HepG2 (cell line): ENCODE measurements around the gene TUBB. TPM values are rescaled to one million over a fixed set of nuclear protein-coding genes. Genes with fewer than 3 reads are reported as not detected.
A peak's percentile ranks its signal among the peaks of the same experiment; 100 is the strongest.

Experiments used
- CENPT ChIP-seq: sonication (generic); formaldehyde crosslinking; IDR thresholded peaks from 2 replicates; pipeline ENCODE4 v1.8.0; 2022; ENCODE audit warnings: low read depth, mild to moderate bottlenecking, moderate library complexity, missing genetic modification reagents
- CHD2 ChIP-seq: IDR thresholded peaks from 2 replicates; pipeline ENCODE4 v1.6.1; 2011; ENCODE audit warnings: low read depth, low read length, improper control_type of control experiment
- ELF4 ChIP-seq: sonication (generic); formaldehyde crosslinking; IDR thresholded peaks from 2 replicates; pipeline ENCODE4 v1.5.0; 2020; ENCODE audit warnings: missing genetic modification reagents, mild to moderate bottlenecking, moderate library complexity, borderline replicate concordance
- ETV6 ChIP-seq: sonication (generic); formaldehyde crosslinking; conservative IDR thresholded peaks from 2 replicates; pipeline ENCODE4 v1.4.0; 2020; ENCODE audit warnings: missing genetic modification reagents
- FOXA3 ChIP-seq: IDR thresholded peaks from 2 replicates; pipeline ENCODE4 v1.6.1; 2016; ENCODE audit warnings: missing genetic modification reagents, missing compliant biosample characterization
- FOXM1 ChIP-seq: sonication (generic); formaldehyde crosslinking; IDR thresholded peaks from 2 replicates; pipeline ENCODE4 v1.5.0; 2020; ENCODE audit warnings: missing genetic modification reagents
- GTF3A ChIP-seq: sonication (generic); formaldehyde crosslinking; conservative IDR thresholded peaks from 2 replicates; pipeline ENCODE4 v1.4.0; 2020; ENCODE audit warnings: mild to moderate bottlenecking, missing genetic modification reagents
- IRX3 ChIP-seq: sonication (generic); formaldehyde crosslinking; IDR thresholded peaks from 2 replicates; pipeline ENCODE4 v1.8.1; 2023; ENCODE audit warnings: mild to moderate bottlenecking, low read depth, missing genetic modification reagents, borderline replicate concordance
- ISL2 ChIP-seq: sonication (generic); formaldehyde crosslinking; IDR thresholded peaks from 2 replicates; pipeline ENCODE4 v1.5.0; 2020; ENCODE audit warnings: missing genetic modification reagents
- KDM3A ChIP-seq: IDR thresholded peaks from 2 replicates; pipeline ENCODE4 v1.6.1; 2018; ENCODE audit warnings: low read depth, missing compliant biosample characterization
- KDM4B ChIP-seq: sonication (generic); formaldehyde crosslinking; IDR thresholded peaks from 2 replicates; pipeline ENCODE4 v1.4.0; 2020; ENCODE audit warnings: missing genetic modification reagents
- MAX ChIP-seq: IDR thresholded peaks from 2 replicates; pipeline ENCODE4 v1.6.1; 2012; ENCODE audit warnings: inconsistent platforms
- NR1H2 ChIP-seq: sonication (generic); formaldehyde crosslinking; IDR thresholded peaks from 2 replicates; pipeline ENCODE4 v1.8.1; 2022; ENCODE audit warnings: low read depth, missing genetic modification reagents, borderline replicate concordance
- PAX8 ChIP-seq: sonication (generic); formaldehyde crosslinking; IDR thresholded peaks from 2 replicates; pipeline ENCODE4 v1.8.0; 2022; ENCODE audit warnings: mild to moderate bottlenecking, missing genetic modification reagents, borderline replicate concordance
- PCBP2 ChIP-seq: fragments of 200-400 bp; formaldehyde crosslinking; optimal IDR thresholded peaks from 2 replicates; pipeline ENCODE3; 2018; ENCODE audit warnings: low read length, low read depth; ENCODE audit not compliant: poor library complexity, severe bottlenecking
- PHF8 ChIP-seq: sonication (generic); formaldehyde crosslinking; IDR thresholded peaks from 2 replicates; pipeline ENCODE4 v1.5.0; 2020; ENCODE audit warnings: missing genetic modification reagents
- RBM22 ChIP-seq: fragments of 200-400 bp; formaldehyde crosslinking; optimal IDR thresholded peaks from 2 replicates; pipeline ENCODE3; 2017; ENCODE audit warnings: mild to moderate bottlenecking, low read length, moderate library complexity
- TAF15 ChIP-seq: fragments of 200-400 bp; formaldehyde crosslinking; IDR thresholded peaks from one replicate; pipeline ENCODE4 v1.6.1; 2018; ENCODE audit warnings: mild to moderate bottlenecking, low read depth, low read length; ENCODE audit not compliant: poor library complexity, severe bottlenecking
- TCF7L2 ChIP-seq: IDR thresholded peaks from 2 replicates; pipeline ENCODE4 v1.6.1; 2011; ENCODE audit warnings: mild to moderate bottlenecking, low read depth, low read length, moderate library complexity
- ZBTB3 ChIP-seq: sonication (generic); formaldehyde crosslinking; IDR thresholded peaks from 2 replicates; pipeline ENCODE4 v1.4.0; 2020; ENCODE audit warnings: low read depth, mild to moderate bottlenecking, moderate library complexity, missing genetic modification reagents, borderline replicate concordance
- ZNF136 ChIP-seq: sonication (generic); formaldehyde crosslinking; IDR thresholded peaks from 2 replicates; pipeline ENCODE4 v1.8.1; 2022; ENCODE audit warnings: low read depth, mild to moderate bottlenecking, moderate library complexity, missing genetic modification reagents
- ZNF557 ChIP-seq: sonication (generic); formaldehyde crosslinking; IDR thresholded peaks from 2 replicates; pipeline ENCODE4 v1.4.0; 2020; ENCODE audit warnings: missing genetic modification reagents
- ZNF768 ChIP-seq: sonication (generic); formaldehyde crosslinking; IDR thresholded peaks from 2 replicates; pipeline ENCODE4 v1.4.0; 2020; ENCODE audit warnings: missing genetic modification reagents
- ZSCAN20 ChIP-seq: sonication (generic); formaldehyde crosslinking; IDR thresholded peaks from 2 replicates; pipeline ENCODE4 v1.4.0; 2020; ENCODE audit warnings: missing genetic modification reagents, mild to moderate bottlenecking, borderline replicate concordance
- polyA plus RNA-seq, 8 experiments: library from polyadenylated mRNA; depleted of rRNA in 3 of 8; stranded (reverse) in 7 of 8; unstranded in 1 of 8; fragments of >200 nt; fragmentation: Illumina TruSeq in 4 of 8; extraction: Trizol in 4 of 8; gene quantifications; 2 replicates each; pipeline versions ENCODE4 v1.2.1 to v1.2.3, GENCODE V29; 2011 to 2016; ENCODE audit warnings: low read depth in 4 of 8, missing spikeins in 1 of 8, mixed read lengths in 1 of 8; ENCODE audit not compliant: insufficient read depth in 1 of 8
- total RNA-seq, 5 experiments: library from RNA; depleted of rRNA; stranded (reverse); fragments of >200 nt; fragmentation: Illumina TruSeq; extraction: Trizol; gene quantifications; 2 replicates each; pipeline ENCODE4 v1.2.3, GENCODE V29; 2016; ENCODE audit warnings: low read depth in 1 of 5
- TF ChIP-seq, protein P1 (sequence below): sonication (generic); formaldehyde crosslinking; IDR thresholded peaks from 2 replicates; pipeline ENCODE4 v1.4.0; 2020; ENCODE audit warnings: missing genetic modification reagents, borderline replicate concordance
- TF ChIP-seq, protein P2 (sequence below): sonication (generic); formaldehyde crosslinking; IDR thresholded peaks from 2 replicates; pipeline ENCODE4 v1.4.0; 2020; ENCODE audit warnings: missing genetic modification reagents; ENCODE audit errors: not compliant biosample characterization

Gene TUBB
- total and polyA plus RNA-seq, 2 of the 13 experiments (the other 11 are each of a cell fraction or from before 2014, with no cell fraction given) = 911 to 1,163 TPM

DNA sequence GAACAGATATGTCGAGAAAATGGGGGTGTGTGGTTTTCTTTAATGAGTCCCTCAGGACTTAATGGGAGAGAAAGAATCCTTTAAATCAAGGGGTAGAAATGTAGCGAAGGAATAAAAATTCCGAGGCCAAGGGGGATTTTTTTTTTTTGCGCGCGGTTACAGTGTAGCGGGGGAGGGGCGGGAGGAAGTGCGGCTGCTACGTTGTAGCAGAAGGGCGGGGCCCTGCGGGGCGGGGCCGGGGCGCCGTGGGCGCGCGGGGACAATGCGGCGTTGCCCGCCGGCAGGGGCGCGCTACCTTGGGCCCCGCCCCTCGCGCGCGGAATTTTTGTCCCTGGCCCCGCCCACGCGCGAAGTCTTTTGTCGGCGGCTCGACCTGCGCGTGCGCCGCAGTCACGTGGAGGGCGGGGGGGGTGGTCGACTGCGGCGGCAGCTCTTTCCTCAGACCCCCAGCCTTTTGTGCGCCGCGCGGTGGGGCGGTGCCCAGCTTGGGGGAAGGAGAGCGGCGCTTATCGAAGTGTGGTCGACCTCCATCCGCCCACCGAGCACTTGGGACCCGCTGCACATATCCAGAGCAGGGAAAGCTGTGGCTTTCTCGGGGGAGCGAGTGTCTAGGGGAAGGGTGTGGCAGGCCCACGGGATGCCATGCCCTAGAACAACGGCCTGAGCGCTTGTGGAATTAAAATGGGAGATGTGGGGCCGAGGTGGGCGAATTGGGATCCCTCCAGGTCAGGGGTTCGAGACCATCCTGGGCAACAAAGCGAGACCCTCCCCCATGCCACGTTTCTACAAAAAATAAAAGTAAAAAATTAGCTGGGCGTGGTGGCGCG, 1.3 kb downstream of the TUBB start (continued):
- TF ChIP-seq, protein P1, sequence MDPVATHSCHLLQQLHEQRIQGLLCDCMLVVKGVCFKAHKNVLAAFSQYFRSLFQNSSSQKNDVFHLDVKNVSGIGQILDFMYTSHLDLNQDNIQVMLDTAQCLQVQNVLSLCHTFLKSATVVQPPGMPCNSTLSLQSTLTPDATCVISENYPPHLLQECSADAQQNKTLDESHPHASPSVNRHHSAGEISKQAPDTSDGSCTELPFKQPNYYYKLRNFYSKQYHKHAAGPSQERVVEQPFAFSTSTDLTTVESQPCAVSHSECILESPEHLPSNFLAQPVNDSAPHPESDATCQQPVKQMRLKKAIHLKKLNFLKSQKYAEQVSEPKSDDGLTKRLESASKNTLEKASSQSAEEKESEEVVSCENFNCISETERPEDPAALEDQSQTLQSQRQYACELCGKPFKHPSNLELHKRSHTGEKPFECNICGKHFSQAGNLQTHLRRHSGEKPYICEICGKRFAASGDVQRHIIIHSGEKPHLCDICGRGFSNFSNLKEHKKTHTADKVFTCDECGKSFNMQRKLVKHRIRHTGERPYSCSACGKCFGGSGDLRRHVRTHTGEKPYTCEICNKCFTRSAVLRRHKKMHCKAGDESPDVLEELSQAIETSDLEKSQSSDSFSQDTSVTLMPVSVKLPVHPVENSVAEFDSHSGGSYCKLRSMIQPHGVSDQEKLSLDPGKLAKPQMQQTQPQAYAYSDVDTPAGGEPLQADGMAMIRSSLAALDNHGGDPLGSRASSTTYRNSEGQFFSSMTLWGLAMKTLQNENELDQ = no peak
- TF ChIP-seq RBM22 = peak; percentile 97
- TF ChIP-seq ZSCAN20 = no peak; the same call in 1 of the 2 replicates
- TF ChIP-seq CHD2 = peak; percentile 80
- peak; percentile 80; the same call in 1 of the 2 replicates for TF ChIP-seq KDM3A (CRISPR knock-in tag)
- TF ChIP-seq IRX3 (CRISPR knock-in tag) = no peak
- TF ChIP-seq, protein P2, sequence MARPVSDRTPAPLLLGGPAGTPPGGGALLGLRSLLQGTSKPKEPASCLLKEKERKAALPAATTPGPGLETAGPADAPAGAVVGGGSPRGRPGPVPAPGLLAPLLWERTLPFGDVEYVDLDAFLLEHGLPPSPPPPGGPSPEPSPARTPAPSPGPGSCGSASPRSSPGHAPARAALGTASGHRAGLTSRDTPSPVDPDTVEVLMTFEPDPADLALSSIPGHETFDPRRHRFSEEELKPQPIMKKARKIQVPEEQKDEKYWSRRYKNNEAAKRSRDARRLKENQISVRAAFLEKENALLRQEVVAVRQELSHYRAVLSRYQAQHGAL (CRISPR knock-in tag) = peak; percentile 62
- no peak for TF ChIP-seq FOXM1 (CRISPR knock-in tag)
- TF ChIP-seq ZNF768 = peak; percentile 66
- TF ChIP-seq ELF4 = 0 out of 2 replicates have a peak, but pooled peaks have one; percentile 52
- peak; percentile 8 for TF ChIP-seq FOXA3 (CRISPR knock-in tag)
- TF ChIP-seq MAX = peak; percentile 96
- TF ChIP-seq ETV6 = no peak
- peak; percentile 46; the same call in 1 of the 2 replicates for TF ChIP-seq ZBTB3 (CRISPR knock-in tag)
- TF ChIP-seq PHF8 (CRISPR knock-in tag) = peak; percentile 40; the same call in 1 of the 2 replicates
- peak; percentile 43; the same call in 1 of the 2 replicates for TF ChIP-seq KDM4B (CRISPR knock-in tag)
- TF ChIP-seq PAX8 (CRISPR knock-in tag) = no peak
- TF ChIP-seq TCF7L2 = no peak
- peak; percentile 22; the same call in 1 of the 2 replicates for TF ChIP-seq ISL2 (CRISPR knock-in tag)
- TF ChIP-seq GTF3A = 0 out of 2 replicates have a peak, but pooled peaks have one; percentile 5
- TF ChIP-seq CENPT (CRISPR knock-in tag) = peak; percentile 53; the same call in 1 of the 2 replicates
- no peak for TF ChIP-seq ZNF136 (CRISPR knock-in tag)
- TF ChIP-seq NR1H2 = no peak
- TF ChIP-seq PCBP2 = no peak
- no peak for TF ChIP-seq TAF15
- 0 out of 2 replicates have a peak, but pooled peaks have one; percentile 46 for TF ChIP-seq ZNF557
